ENCODE measurements around the gene FBXL13.
"Not testable (repeated sequence)": the region's sequence is repeated elsewhere in the genome, so short reads cannot be mapped to it uniquely, and the experiment has no call there.

The FBXL13 gene

GRCh38 chr7:102843850-102844249, 230.7 kb downstream of the FBXL13 start:
- DNase-seq: no peak

DNA sequence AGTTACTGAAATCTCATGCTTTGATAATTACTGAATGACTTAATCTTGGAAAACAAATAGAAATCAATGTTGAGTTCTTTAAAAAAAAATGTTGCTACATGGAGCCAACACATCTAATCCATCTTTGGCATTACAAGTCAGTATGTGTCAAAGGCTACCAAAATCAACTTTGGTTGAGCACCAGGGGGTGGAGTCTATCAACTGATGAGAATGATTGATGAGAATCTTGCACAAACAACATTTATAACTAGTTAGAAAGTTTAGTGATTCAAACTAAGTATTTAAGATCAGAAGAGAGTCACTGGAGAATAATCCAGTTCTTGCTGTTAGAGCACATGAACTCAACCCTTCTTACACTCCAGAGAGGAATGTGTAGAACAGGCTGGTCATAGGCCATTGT, 232.3 kb downstream of the FBXL13 start:
- no peak for DNase-seq

DNA sequence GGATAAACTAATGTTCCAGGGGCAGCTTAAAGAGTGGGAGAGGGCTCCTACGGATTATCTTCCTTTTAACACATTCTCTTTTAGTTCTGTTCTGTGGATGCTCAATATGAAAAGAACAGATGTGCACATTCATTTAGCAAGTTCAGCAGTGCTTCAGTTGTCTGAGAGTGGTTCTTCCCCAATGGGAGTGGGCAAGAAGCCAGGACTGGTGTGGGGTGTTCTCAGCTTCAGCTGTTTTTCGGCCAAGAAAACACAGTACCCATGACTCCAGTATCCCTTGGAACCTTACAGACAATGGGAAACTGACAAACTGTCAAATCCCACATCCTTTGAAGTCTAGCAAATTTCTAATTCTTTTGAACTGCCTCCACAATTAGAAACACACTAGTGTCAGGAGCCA, 233.3 kb downstream of the FBXL13 start:
- no peak for DNase-seq

- DNase-seq: no peak
Observed at GRCh38 chr7:102840404-102840803, 234.2 kb downstream of the FBXL13 start.

DNA sequence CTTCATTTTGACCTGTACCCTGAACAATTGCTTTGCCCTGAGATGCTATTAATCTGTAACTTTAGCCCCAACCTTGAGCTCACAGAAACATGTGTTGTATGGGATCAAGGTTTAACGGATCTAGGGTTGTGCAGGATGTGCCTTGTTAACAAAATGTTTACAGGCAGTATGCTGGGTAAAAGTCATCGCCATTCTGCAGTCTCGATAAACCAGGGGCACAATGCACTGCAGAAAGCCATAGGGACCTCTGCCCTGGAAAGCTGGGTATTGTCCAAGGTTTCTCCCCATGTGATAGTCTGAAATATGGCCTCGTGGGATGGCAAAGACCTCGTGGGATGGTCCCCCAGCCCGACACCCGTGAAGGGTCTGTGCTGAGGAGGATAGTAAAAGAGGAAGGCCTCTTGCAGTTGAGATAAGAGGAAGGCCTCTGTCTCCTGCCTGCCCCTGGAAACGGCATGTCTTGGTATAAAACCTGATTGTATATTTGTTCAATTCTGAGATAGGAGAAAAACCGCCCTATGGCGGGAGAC, 236.0 kb downstream of the FBXL13 start:
- not testable (repeated sequence) for DNase-seq

GRCh38 chr7:102837802-102838201, 236.8 kb downstream of the FBXL13 start:
- DNase-seq: no peak

- DNase-seq: no peak
Observed at GRCh38 chr7:102836977-102837376, 237.6 kb downstream of the FBXL13 start.

GRCh38 chr7:102836191-102836919, 238.2 kb downstream of the FBXL13 start:
- peak; percentile 93 for DNase-seq

- DNase-seq: peak; percentile 90
Observed at GRCh38 chr7:102834999-102835398, 239.6 kb downstream of the FBXL13 start.

GRCh38 chr7:102834466-102834865, 240.1 kb downstream of the FBXL13 start:
- DNase-seq: no peak

DNA sequence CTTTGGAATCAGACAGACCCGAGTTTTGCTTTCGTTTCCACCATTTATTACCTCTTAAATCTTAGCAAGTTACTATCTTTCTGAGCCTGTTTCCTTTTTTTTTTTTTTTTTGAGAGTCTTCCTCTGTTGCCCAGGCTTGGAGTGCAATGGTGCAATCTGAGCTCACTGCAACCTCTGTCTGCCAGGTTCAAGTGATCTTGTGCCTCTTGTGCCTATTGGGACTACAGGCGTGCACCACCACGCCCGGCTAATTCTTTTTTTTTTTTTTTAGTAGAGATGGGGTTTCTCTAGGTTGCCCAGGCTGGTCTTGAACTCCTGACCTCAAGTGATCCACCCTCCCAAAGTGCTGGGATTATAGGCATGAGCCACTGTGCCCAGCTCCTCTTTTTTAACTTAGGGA, 241.3 kb downstream of the FBXL13 start:
- DNase-seq: no peak

DNA sequence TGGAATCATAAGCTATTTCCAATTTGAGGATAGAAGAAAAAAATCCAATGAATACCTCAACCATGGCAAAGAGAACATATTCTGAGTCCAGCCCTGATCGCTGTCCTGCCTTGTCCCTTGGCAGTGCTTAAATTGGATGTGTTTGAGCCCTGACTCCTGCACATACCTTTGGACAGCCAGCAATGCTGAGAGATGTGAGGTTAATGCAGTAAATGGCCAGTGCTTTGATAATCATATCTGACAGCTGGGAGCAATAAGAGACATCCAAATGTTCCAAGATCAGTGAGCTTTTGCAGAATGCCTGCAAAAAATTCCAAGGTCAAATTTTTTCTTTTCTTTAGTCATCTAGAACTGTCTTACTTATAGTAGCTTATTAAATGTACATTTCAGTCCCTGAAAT, 241.9 kb downstream of the FBXL13 start:
- DNase-seq: no peak

DNA sequence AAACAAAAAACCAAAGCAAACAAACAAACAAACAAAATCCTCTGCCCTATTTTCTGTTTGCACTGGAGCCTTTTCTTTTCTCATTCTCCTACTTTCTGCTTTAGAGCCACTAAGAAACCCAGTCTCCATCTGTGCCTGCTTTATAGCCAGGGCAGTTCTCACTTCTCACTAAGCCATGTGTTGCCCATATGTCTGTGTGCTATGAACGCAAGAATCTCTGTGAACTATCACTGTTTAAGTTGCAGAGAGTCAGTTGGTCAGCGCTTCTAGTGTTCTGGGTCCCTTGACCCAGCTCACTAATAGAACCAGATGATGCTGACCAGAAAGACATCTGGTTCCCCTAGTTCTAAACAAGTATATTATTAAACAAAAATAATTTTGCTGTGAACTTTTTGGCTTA, 244.4 kb downstream of the FBXL13 start:
- no peak for DNase-seq

DNA sequence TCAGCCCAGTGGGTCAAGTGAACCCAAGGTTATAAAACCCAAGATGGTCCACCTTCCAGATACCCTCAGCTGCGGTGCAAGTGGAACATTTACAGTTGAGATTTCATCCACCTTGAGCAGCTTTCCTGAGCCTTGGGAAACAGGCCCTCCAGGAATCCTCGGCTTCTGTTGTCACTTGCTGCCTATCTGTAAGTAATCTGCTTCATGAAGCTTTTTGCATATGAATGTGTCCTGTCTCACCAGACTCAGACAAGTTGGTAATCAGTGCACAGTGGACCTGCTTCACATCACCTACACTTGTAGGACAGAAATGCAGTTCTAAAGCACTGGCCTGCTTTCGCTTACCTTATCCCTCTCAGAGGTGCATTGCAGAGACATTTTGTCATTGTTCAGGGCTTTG, 245.5 kb downstream of the FBXL13 start:
- DNase-seq: no peak

GRCh38 chr7:102828286-102828685, 246.3 kb downstream of the FBXL13 start:
- no peak for DNase-seq

DNA sequence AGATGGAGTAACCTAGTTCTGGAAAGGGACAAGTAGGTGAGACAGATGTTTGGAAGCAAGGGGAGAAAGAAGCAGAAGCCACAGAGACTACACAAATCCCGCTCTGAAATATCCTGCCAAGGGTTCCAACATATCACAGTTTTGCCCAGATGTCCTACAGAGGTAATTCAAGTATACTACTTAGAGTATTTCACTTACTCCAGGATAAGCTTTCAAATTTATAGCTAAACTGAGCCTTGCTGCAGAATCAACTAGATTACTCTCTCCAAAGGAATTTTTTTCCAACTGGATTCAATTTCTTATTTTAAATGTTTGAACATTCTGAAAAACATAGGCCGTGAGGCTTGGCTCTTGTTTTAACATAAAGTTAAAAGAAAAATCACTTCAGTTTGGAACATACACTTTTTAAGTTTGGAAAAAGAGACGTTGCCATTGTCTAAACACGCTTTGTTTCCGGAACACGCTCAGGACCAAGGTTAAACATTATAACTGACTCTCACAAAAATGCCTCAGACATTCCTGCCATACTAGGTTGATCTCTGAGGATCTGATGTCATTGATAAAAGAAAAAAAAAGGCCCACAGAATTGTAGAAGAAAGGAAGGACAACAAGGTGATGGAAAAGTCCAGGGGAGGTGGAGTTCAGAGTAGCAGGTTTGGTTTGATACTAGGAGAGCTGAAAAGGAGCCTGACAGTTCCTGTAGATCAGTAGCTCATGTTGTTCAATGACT, 251.0 kb downstream of the FBXL13 start:
- DNase-seq: peak; percentile 40

DNA sequence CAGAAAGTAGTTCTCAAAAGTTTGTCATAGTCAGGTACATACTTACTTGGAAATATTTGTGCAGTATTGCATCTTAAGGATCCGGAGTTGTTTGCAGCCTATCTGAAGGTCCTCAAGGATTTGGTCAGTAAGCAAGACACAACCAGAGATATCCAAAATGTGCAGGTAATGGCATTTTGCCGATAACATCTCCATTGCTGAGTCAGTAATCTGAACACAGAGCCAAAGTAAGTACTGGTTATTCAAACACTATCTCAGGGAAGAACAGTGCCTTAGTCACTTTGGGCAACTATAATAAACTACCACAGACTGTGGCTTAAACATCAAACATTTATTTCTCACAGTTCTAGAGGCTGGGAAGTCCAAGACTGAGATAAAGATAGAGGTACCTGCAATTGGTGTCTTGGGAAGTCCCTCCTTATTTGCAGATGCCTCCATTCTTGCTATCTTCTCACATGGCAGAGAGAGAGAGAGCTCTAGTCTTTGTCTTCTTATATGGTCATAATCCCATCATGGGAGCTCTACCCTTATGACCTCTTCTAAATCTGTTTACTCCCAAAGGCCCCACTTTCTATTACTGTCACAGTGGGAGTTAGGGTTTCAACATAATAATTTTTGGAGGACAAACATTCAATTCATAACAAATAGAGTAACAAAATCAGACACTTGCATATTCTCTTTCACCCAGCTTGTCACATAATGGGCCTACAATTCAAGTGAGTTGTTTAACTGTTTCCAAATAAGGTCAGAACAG, 252.4 kb downstream of the FBXL13 start:
- DNase-seq: no peak

- DNase-seq: no peak
Observed at GRCh38 chr7:102819151-102819550, 255.4 kb downstream of the FBXL13 start.

DNA sequence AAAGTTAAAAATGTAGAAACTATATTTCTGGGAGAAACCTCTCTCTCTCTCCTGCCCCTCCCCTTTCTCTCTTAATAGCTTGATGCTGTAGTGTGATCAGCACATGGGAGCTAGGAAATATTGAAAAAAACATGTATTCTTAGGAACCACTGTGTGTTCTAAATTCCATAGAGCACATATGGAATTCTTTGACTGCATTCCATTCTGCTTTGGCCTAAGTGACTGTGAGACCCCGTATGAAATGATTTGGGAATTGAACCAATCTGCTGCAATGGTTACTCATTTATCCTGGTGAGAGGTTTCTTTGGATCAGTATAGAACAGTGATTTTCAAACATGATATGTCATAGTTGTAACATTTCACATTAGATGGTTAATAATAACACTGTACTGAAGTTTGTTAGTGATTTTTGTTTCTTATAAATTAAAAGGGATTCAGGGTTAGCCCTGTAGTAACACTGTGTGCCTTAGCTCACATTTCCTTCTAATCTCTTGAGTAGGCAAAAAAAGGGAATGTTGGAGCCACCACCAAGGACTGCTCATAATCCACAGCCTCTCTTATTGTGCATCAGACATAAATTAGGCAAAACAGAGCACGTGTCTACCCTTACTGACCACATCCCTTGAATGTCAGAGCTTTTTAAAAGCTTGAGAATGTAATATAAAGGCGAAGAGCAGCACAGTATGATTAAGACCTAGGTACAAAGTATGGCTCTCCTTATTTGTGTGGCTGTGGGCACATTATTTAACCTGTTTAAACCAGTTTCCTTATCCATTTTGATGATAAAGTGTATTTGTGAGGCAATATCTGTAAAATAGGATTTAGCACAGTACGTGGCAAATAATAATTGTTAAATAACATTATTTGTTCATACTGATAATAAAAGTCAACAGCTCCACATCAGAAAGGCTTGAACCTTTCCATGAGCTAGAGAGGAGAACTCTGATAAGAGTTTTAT, 256.7 kb downstream of the FBXL13 start:
- DNase-seq: peak; percentile 47

GRCh38 chr7:102814025-102814471, 260.5 kb downstream of the FBXL13 start:
- DNase-seq: peak; percentile 39

GRCh38 chr7:102813191-102814024, 261.2 kb downstream of the FBXL13 start:
- DNase-seq: no peak
